ENCODE results near the gene TMTC2. TPM values are rescaled to one million over a fixed set of nuclear protein-coding genes. Genes with fewer than 3 reads are reported as not detected.
A peak's percentile ranks its signal among the peaks of the same experiment; 100 is the strongest.

TMTC2 gene
- total and polyA plus RNA-seq, 2 donors (not counting 3 experiments of a cell fraction or from before 2014, with no cell fraction given), result 4.1 to 7.8 TPM

- ChIA-PET CTCF (interaction anchor here (1.3 to 2.4 kb wide), 3 partner anchors 9 to 295 kb away, joined by 3 to 10 read pairs (median 5); partner anchors contain the start of gene TMTC2), POLR2A (no interaction called here)
- Histone ChIP-seq H3K9ac (replicated peaks; ENCODE audit: extremely low read depth, insufficient read depth, low read length) (no peak overlapping the region), H3K36me3 (ENCODE audit: control insufficient read depth in 2 of 2, extremely low read depth in 1 of 2, insufficient read depth in 2 of 2, low read length in 2 of 2) (no peaks in the 10 kb centered on the region), H3K9me3 (replicated peaks; ENCODE audit: control insufficient read depth, insufficient read depth, low read length) (no peaks in the 10 kb centered on the region), H3K27me3 (ENCODE audit: control insufficient read depth in 2 of 2, insufficient read depth in 2 of 2, low read length in 2 of 2) (no peaks in the 10 kb centered on the region), H3K79me2 (ENCODE audit: control insufficient read depth, insufficient read depth, low read length) (no peaks in the 10 kb centered on the region), H3K4me1 (ENCODE audit: control insufficient read depth, extremely low read depth, insufficient read depth, low read length) (peaks cover 7% of the 10 kb centered on the region), H3K4me2 (ENCODE audit: insufficient read depth, low read length) (peak overlapping the region; percentile 67), H2AFZ (ENCODE audit: low read depth, low read length) (no peak overlapping the region), H4K20me1 (replicated peaks; ENCODE audit: control insufficient read depth, extremely low read depth, insufficient read depth, low read length) (no peaks in the 10 kb centered on the region), H3K27ac (ENCODE audit: insufficient read depth, low read depth, low read length) (no peak overlapping the region), H3K4me3 (replicated peaks in 1 of 3; ENCODE audit: insufficient read depth in 1 of 3, low read depth in 1 of 3, low read length in 3 of 3) (no peak overlapping the region), H3K9me1 (replicated peaks; ENCODE audit: control insufficient read depth, extremely low read depth, insufficient read depth, low read length) (no peaks in the 10 kb centered on the region)
- no TSS peak for BruUV-seq (replicated peaks)
- no peak for FAIRE-seq
- TF ChIP-seq POLR2A (IDR thresholded peaks at IDR 0.05; ENCODE audit: low read depth, low read length) (no peak), POLR2AphosphoS5 (IDR thresholded peaks at IDR 0.05; ENCODE audit: insufficient read depth, low read depth, low read length) (no peak), MYC (IDR thresholded peaks at IDR 0.05; ENCODE audit: low read depth, low read length) (no peak), GATA2 (IDR thresholded peaks at IDR 0.05; ENCODE audit: insufficient read depth, insufficient read length, low read depth, low read length) (no peak), EZH2 (IDR thresholded peaks at IDR 0.05; ENCODE audit: borderline replicate concordance, low read depth, low read length, severe bottlenecking) (no peak), CTCF (IDR thresholded peaks at IDR 0.05; ENCODE audit: extremely low read depth in 1 of 2, insufficient read depth in 1 of 2, low read depth in 1 of 2, low read length in 2 of 2) (no peak), JUN (IDR thresholded peaks at IDR 0.05; ENCODE audit: borderline replicate concordance, insufficient read depth, insufficient read length, low read depth) (no peak), FOS (IDR thresholded peaks at IDR 0.05; ENCODE audit: borderline replicate concordance, insufficient read depth, low read length) (no peak), MAX (IDR thresholded peaks at IDR 0.05; ENCODE audit: insufficient read depth, insufficient read length) (no peak)
- peak; percentile 15 for DNase-seq (ENCODE audit: low read depth, low spot score)
- dilution Hi-C loops (cut with MboI; ENCODE audit: extremely low pct_ligation_motif_present, low sequenced_read_pairs) (no loop called here), intact Hi-C loops (cut with micrococcal nuclease) (no loop called here)
Measured at GRCh38 chr12:82981150-82981549, 294.4 kb downstream of the TMTC2 start.
